ENCODE measurements around the gene NXPH1.

DNA sequence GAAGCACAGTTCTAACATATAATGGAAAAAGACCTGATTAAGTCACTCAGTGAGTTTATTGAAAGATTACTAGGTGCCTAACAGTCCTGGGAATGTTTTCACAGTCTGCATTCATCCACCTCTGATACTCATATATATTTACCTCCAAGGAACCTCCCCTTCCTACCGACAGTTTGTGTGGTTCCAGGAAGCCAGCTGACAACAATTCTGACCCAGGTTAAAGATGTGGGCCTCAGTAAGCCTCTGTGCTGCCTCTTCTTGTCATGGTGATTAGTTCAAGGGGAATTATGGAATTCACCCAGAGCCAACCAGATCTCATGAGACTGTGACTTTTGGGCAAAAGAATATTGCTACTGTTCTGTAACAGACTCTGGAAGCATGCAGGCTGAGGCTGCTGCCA lies 186.8 kb downstream of the NXPH1 start:
- TF ChIP-seq EZH2 (IDR thresholded peaks at IDR 0.05) (no peak), POLR2AphosphoS5 (IDR thresholded peaks at IDR 0.05; ENCODE audit: borderline replicate concordance, low read depth, low read length) (no peak), FOXP2 (optimal IDR thresholded peaks at IDR 0.05; ENCODE audit: control extremely low read depth, extremely low read length, insufficient read depth) (no peak)
